ENCODE results near the gene SLIT1.

DNA sequence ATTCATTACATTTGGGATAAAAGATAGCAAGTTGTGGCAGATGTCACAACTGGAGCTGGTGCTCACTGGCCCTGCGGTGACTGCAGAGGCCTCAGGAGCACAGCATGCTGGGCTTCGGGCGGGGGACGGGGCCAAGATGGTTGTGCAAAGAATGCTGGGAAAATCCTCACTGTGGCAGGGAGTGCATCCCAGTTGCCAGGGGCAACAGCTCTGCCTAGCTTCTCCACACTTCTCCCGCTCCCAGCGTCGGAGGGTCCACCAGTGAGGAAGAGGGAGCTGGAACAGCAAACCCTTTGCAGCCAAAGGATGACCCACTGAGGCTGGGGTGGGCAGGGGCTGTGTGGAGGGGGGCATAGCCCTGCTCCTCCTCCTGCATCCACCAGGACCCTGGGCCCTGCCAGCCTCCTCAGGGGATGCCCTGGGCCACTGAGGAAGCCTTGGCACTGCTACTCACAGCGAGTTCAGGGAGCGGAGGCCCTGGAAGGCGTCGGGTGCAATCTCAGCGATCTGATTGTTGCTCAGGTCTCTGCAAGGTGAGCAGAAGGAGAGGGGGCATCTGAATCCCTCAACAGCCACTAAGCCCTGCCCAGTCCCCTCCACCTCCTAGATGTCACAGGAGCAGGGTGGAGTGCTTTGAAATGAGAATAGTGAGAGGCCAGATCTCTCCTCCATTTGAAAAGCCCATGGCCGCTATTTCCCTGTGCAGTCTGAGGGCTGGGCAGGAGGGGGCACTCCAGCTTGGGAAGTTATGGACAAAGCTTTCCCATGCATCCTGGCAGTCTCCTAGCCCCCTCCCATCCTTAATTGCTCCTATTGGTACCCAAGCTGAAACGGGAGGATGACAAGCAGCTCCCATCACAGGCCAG lies 126.5 kb downstream of the SLIT1 start:
- TF ChIP-seq EZH2phosphoT487 (IDR thresholded peaks at IDR 0.05; ENCODE audit: insufficient read depth, low read depth) = no peak
- no peak for TF ChIP-seq EZH2 (IDR thresholded peaks at IDR 0.05; ENCODE audit: insufficient read depth, poor library complexity, severe bottlenecking)

Data from GM23248 (cell line).